ENCODE measurements around the gene AP1AR.

DNA sequence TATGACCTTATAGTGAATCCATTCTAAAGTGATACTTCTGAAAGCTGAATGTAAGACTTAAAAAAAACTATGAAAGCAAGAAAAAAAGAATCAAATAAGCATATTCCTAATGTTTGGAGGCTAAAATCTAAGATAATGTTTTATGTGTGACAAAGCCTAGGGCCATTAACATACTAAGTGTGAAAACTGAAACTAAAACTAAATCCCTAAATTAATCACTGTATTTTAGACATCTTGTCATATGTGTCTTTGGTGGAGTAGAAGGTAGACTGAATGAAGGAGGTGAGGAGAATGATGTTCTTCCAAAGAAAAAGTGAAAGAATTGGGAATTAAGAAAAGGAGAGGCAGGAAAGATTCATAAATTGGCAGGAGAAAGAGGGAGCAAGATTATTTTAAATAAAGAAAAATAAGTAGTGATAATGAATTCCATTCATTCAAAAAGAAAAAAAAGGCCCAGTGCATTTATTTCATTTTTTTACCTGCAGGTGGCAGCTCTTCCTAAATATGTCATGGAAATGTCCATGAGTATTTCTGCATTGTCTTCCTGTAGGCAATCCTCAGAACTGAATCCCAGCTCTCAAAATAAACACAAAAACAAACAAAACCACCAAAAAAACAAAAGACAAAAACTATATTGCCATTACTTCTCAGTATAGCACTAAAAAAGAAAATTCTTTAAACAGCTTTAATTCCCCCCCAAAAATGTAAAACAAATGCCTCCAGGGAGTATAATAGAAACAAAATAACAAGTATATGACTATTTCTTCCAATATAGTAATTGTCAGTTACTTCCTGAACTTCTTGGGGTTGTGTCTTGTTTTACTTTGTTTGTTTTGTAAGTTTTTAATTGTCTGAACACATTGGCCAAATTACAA is 17.0 kb upstream of the AP1AR start:
- TF ChIP-seq CTCF (IDR thresholded peaks at IDR 0.05), result peak; percentile 46 to 57 (median 51)
- no peak for TF ChIP-seq EP300 (IDR thresholded peaks at IDR 0.05)
- TF ChIP-seq POLR2A (IDR thresholded peaks at IDR 0.05; ENCODE audit: low read depth), result no peak

Measured in esophagus muscularis mucosa (tissue), 4 donors.